Activated CD4-positive, alpha-beta memory T cell treated with anti-CD3 and anti-CD28 coated beads, Interleukin-2, amount 10 ng/mL, durations not matched to agents 7 days and 5 days (primary cell): ENCODE results near the gene FYB1. TPM values are rescaled to one million over a fixed set of nuclear protein-coding genes. Genes with fewer than 3 reads are reported as not detected.

ENCODE experiments used
- CTCF ChIA-PET: fragments of 350-600 bp; sonication (Branson Sonifier 250); formaldehyde crosslinking; loops from one replicate; lab custom pipeline; 2021; ENCODE audit warnings: antibody characterized with exemption, inconsistent platforms; lab: Charles Lee
- POLR2A ChIA-PET: fragments of 350-600 bp; sonication (Branson Sonifier 250); formaldehyde crosslinking; loops from one replicate; lab custom pipeline; 2021; ENCODE audit warnings: antibody characterized with exemption; lab: Charles Lee
- DNase-seq: peaks from one replicate; pipeline ENCODE4 v3.0.0-alpha.2; 2020
- H3K27ac Mint-ChIP-seq: one replicate; pipeline ENCODE4 v1.8.0; 2021; ENCODE audit warnings: mild to moderate bottlenecking, mixed read lengths
- H3K27me3 Mint-ChIP-seq: one replicate; pipeline ENCODE4 v1.8.0; 2021; ENCODE audit warnings: mixed read lengths
- H3K36me3 Mint-ChIP-seq: one replicate; pipeline ENCODE4 v1.8.0; 2021; ENCODE audit warnings: low read depth, mixed read lengths
- H3K4me1 Mint-ChIP-seq: one replicate; pipeline ENCODE4 v1.8.0; 2021; ENCODE audit warnings: mixed read lengths
- H3K4me3 Mint-ChIP-seq: one replicate; pipeline ENCODE4 v1.8.0; 2021; ENCODE audit warnings: mild to moderate bottlenecking, mixed read lengths
- H3K9me3 Mint-ChIP-seq: one replicate; pipeline ENCODE4 v1.8.0; 2021; ENCODE audit warnings: mixed read lengths
- total RNA-seq, 2 experiments: library from RNA; stranded (reverse); gene quantifications; one replicate each; pipeline ENCODE4 v1.2.3, GENCODE V29; 2021

Gene FYB1
- total RNA-seq, 2 experiments from 2014 or later: 260 to 270 TPM

- Mint-ChIP-seq H3K4me1 (peaks cover 8% of the 10 kb centered on the region), H3K27ac (no peak overlapping the region), H3K4me3 (no peak overlapping the region), H3K36me3 (peaks cover 67% of the 10 kb centered on the region), H3K9me3 (no peaks in the 10 kb centered on the region), H3K27me3 (no peaks in the 10 kb centered on the region)
- ChIA-PET CTCF (no interaction called here), POLR2A (no interaction called here)
- no peak for DNase-seq
Measured at GRCh38 chr5:39106322-39106721, 113.0 kb downstream of the FYB1 start.

- Mint-ChIP-seq H3K4me3 (no peak overlapping the region), H3K4me1 (peaks cover 23% of the 10 kb centered on the region), H3K36me3 (peaks cover 59% of the 10 kb centered on the region), H3K9me3 (no peaks in the 10 kb centered on the region), H3K27me3 (no peaks in the 10 kb centered on the region), H3K27ac (no peak overlapping the region)
- ChIA-PET POLR2A (interaction anchor here (0.7 kb wide), 1 partner anchor 9 kb away, joined by 3 read pairs; no protein-coding TSS in a partner anchor), CTCF (interaction anchor here (1.1 to 1.2 kb wide), 2 partner anchors 8 to 90 kb away, joined by 3 read pairs; no protein-coding TSS in a partner anchor)
- DNase-seq: no peak
Measured at GRCh38 chr5:39104221-39104620, 115.1 kb downstream of the FYB1 start.

- ChIA-PET CTCF (interaction anchor here (0.8 to 1.1 kb wide), 2 partner anchors 10 to 114 kb away, joined by 3 read pairs; no protein-coding TSS in a partner anchor), POLR2A (no interaction called here)
- no peaks in the 10 kb centered on the region for H3K9me3 Mint-ChIP-seq
- H3K4me1 Mint-ChIP-seq: peaks cover 23% of the 10 kb centered on the region
- H3K36me3 Mint-ChIP-seq: peaks cover 51% of the 10 kb centered on the region
- no peak overlapping the region for H3K27ac Mint-ChIP-seq
- H3K27me3 Mint-ChIP-seq: no peaks in the 10 kb centered on the region
- H3K4me3 Mint-ChIP-seq: no peak overlapping the region
- DNase-seq: no peak
Measured at GRCh38 chr5:39102684-39103155, 116.6 kb downstream of the FYB1 start.

GRCh38 chr5:39100851-39101396, 118.4 kb downstream of the FYB1 start:
- no peak for DNase-seq
- CTCF ChIA-PET: interaction anchor here (1.5 kb wide), 1 partner anchor 20 kb away, joined by 6 read pairs; no protein-coding TSS in a partner anchor
- peaks cover 23% of the 10 kb centered on the region for H3K4me1 Mint-ChIP-seq
- no peaks in the 10 kb centered on the region for H3K27me3 Mint-ChIP-seq
- H3K4me3 Mint-ChIP-seq: no peak overlapping the region
- H3K27ac Mint-ChIP-seq: peak overlapping the region; percentile 46
- no peaks in the 10 kb centered on the region for H3K9me3 Mint-ChIP-seq
- POLR2A ChIA-PET: interaction anchor here (1.6 kb wide), 1 partner anchor 24 kb away, joined by 4 read pairs; no protein-coding TSS in a partner anchor
- peaks cover 37% of the 10 kb centered on the region for H3K36me3 Mint-ChIP-seq

GRCh38 chr5:39100301-39100850, 119.0 kb downstream of the FYB1 start:
- peaks cover 35% of the 10 kb centered on the region for H3K36me3 Mint-ChIP-seq
- POLR2A ChIA-PET: interaction anchor here (0.6 to 2.5 kb wide), 5 partner anchors 16 to 117 kb away, joined by 3 to 9 read pairs (median 3); no protein-coding TSS in a partner anchor
- no peak overlapping the region for H3K27ac Mint-ChIP-seq
- no peak overlapping the region for H3K4me3 Mint-ChIP-seq
- CTCF ChIA-PET: interaction anchor here (1.5 kb wide), 1 partner anchor 20 kb away, joined by 6 read pairs; no protein-coding TSS in a partner anchor
- H3K9me3 Mint-ChIP-seq: no peaks in the 10 kb centered on the region
- no peaks in the 10 kb centered on the region for H3K27me3 Mint-ChIP-seq
- peaks cover 23% of the 10 kb centered on the region for H3K4me1 Mint-ChIP-seq
- no peak for DNase-seq

- no peak for DNase-seq
- H3K27ac Mint-ChIP-seq: no peak overlapping the region
- ChIA-PET POLR2A (interaction anchor here (0.6 to 2.5 kb wide), 5 partner anchors 17 to 118 kb away, joined by 3 to 9 read pairs (median 3); no protein-coding TSS in a partner anchor), CTCF (interaction anchor here (1.5 kb wide), 1 partner anchor 19 kb away, joined by 6 read pairs; no protein-coding TSS in a partner anchor)
- no peaks in the 10 kb centered on the region for H3K27me3 Mint-ChIP-seq
- peaks cover 23% of the 10 kb centered on the region for H3K4me1 Mint-ChIP-seq
- H3K4me3 Mint-ChIP-seq: no peak overlapping the region
- H3K36me3 Mint-ChIP-seq: peaks cover 33% of the 10 kb centered on the region
- no peaks in the 10 kb centered on the region for H3K9me3 Mint-ChIP-seq
Measured at GRCh38 chr5:39099831-39100230, 119.5 kb downstream of the FYB1 start.

- ChIA-PET CTCF (interaction anchor here (1.2 kb wide), 1 partner anchor 13 kb away, joined by 4 read pairs; no protein-coding TSS in a partner anchor), POLR2A (no interaction called here)
- Mint-ChIP-seq H3K9me3 (peaks cover 6% of the 10 kb centered on the region), H3K36me3 (peaks cover 6% of the 10 kb centered on the region), H3K4me3 (no peak overlapping the region), H3K4me1 (peaks cover 2% of the 10 kb centered on the region), H3K27me3 (peaks cover 37% of the 10 kb centered on the region), H3K27ac (no peak overlapping the region)
- no peak for DNase-seq
Measured at GRCh38 chr5:39093352-39093751, 126.0 kb downstream of the FYB1 start.

GRCh38 chr5:39092581-39093351, 126.6 kb downstream of the FYB1 start:
- H3K36me3 Mint-ChIP-seq: peaks cover 7% of the 10 kb centered on the region
- H3K9me3 Mint-ChIP-seq: peaks cover 6% of the 10 kb centered on the region
- ChIA-PET POLR2A (no interaction called here), CTCF (interaction anchor here (1.2 kb wide), 1 partner anchor 12 kb away, joined by 4 read pairs; no protein-coding TSS in a partner anchor)
- H3K4me3 Mint-ChIP-seq: no peak overlapping the region
- H3K27ac Mint-ChIP-seq: no peak overlapping the region
- peaks cover 2% of the 10 kb centered on the region for H3K4me1 Mint-ChIP-seq
- peaks cover 38% of the 10 kb centered on the region for H3K27me3 Mint-ChIP-seq
- no peak for DNase-seq

- POLR2A ChIA-PET: no interaction called here
- Mint-ChIP-seq H3K4me3 (no peak overlapping the region), H3K36me3 (peaks cover 7% of the 10 kb centered on the region), H3K27ac (no peak overlapping the region), H3K9me3 (peaks cover 6% of the 10 kb centered on the region), H3K4me1 (peaks cover 2% of the 10 kb centered on the region), H3K27me3 (peaks cover 41% of the 10 kb centered on the region)
- CTCF ChIA-PET: no interaction called here
- DNase-seq: no peak
Measured at GRCh38 chr5:39091940-39092580, 127.3 kb downstream of the FYB1 start.

- CTCF ChIA-PET: no interaction called here
- Mint-ChIP-seq H3K9me3 (peaks cover 18% of the 10 kb centered on the region), H3K4me3 (no peak overlapping the region), H3K27ac (no peak overlapping the region), H3K36me3 (peaks cover 16% of the 10 kb centered on the region), H3K4me1 (peaks cover 5% of the 10 kb centered on the region), H3K27me3 (peaks cover 35% of the 10 kb centered on the region)
- no peak for DNase-seq
- POLR2A ChIA-PET: no interaction called here
Measured at GRCh38 chr5:39083968-39084367, 135.4 kb downstream of the FYB1 start.

- CTCF ChIA-PET: no interaction called here
- POLR2A ChIA-PET: no interaction called here
- peaks cover 34% of the 10 kb centered on the region for H3K27me3 Mint-ChIP-seq
- DNase-seq: no peak
- no peak overlapping the region for H3K4me3 Mint-ChIP-seq
- peaks cover 9% of the 10 kb centered on the region for H3K36me3 Mint-ChIP-seq
- peaks cover 16% of the 10 kb centered on the region for H3K9me3 Mint-ChIP-seq
- H3K4me1 Mint-ChIP-seq: peaks cover 7% of the 10 kb centered on the region
- H3K27ac Mint-ChIP-seq: no peak overlapping the region
Measured at GRCh38 chr5:39082995-39083394, 136.4 kb downstream of the FYB1 start.

GRCh38 chr5:39080597-39081204, 138.7 kb downstream of the FYB1 start:
- H3K4me1 Mint-ChIP-seq: peaks cover 25% of the 10 kb centered on the region
- H3K9me3 Mint-ChIP-seq: peaks cover 16% of the 10 kb centered on the region
- H3K27ac Mint-ChIP-seq: no peak overlapping the region
- H3K27me3 Mint-ChIP-seq: peaks cover 33% of the 10 kb centered on the region
- no peak overlapping the region for H3K4me3 Mint-ChIP-seq
- CTCF ChIA-PET: interaction anchor here (0.6 to 2.5 kb wide), 32 partner anchors 9 to 1646 kb away, joined by 3 to 17 read pairs (median 4); no protein-coding TSS in a partner anchor
- peak; percentile 46 for DNase-seq
- POLR2A ChIA-PET: interaction anchor here (0.9 to 1.0 kb wide), 2 partner anchors 9 to 131 kb away, joined by 3 read pairs; no protein-coding TSS in a partner anchor
- H3K36me3 Mint-ChIP-seq: peaks cover 5% of the 10 kb centered on the region
